Muscle of leg (tissue), 11 donors: Measurements from ENCODE around the gene SYT1. TPM values are rescaled to one million over a fixed set of nuclear protein-coding genes. Genes with fewer than 3 reads are reported as not detected.

Source experiments
- DNase-seq: peaks from one replicate; pipeline ENCODE4 v3.0.0; 2013
- H3K27ac ChIP-seq: one replicate; pipeline ENCODE4 v1.5.1; 2013; ENCODE audit warnings: mild to moderate bottlenecking, low read length, control low read depth
- H3K27me3 ChIP-seq: one replicate; pipeline ENCODE4 v1.6.1; 2013; ENCODE audit warnings: low read length; ENCODE audit not compliant: control insufficient read depth, insufficient read depth
- H3K36me3 ChIP-seq: one replicate; pipeline ENCODE4 v1.6.1; 2013; ENCODE audit warnings: low read length; ENCODE audit not compliant: control insufficient read depth, insufficient read depth
- H3K4me1 ChIP-seq: one replicate; pipeline ENCODE4 v1.6.1; 2013; ENCODE audit warnings: low read length; ENCODE audit not compliant: control insufficient read depth, insufficient read depth
- H3K4me3 ChIP-seq: one replicate; pipeline ENCODE4 v1.5.1; 2013; ENCODE audit warnings: low read length, control low read depth
- H3K9me3 ChIP-seq: replicated peaks from 2 replicates; pipeline ENCODE4 v1.6.1; 2013; ENCODE audit warnings: low read depth, low read length; ENCODE audit not compliant: control insufficient read depth
- WGBS: methylation state at CpG from one replicate; pipeline ENCODE4 v1.1.5; 2013; ENCODE audit warnings: missing lambda C conversion rate; ENCODE audit not compliant: insufficient coverage; 5-methylcytosine and 5-hydroxymethylcytosine counted together
- polyA plus RNA-seq, 8 donors: library from polyadenylated mRNA; unstranded; fragments of 120-200 nt; gene quantifications; one replicate each; pipeline versions ENCODE4 v1.2.1 to v1.2.3, GENCODE V29; 2013; ENCODE audit warnings: inconsistent platforms in 1 of 8, low replicate concordance in 1 of 8; ENCODE audit not compliant: insufficient read length in 8 of 8, insufficient read depth in 1 of 8
- total RNA-seq: library from RNA; stranded (reverse); fragments of 120-200 nt; gene quantifications from one replicate; pipeline ENCODE4 v1.2.4, GENCODE V29; 2013

SYT1 gene
- total and polyA plus RNA-seq, 9 donors = 1.1 to 2.5 (median 1.8) TPM

GRCh38 chr12:79448816-79449215 is 584.2 kb downstream of the SYT1 start:
- Histone ChIP-seq H3K27me3 (no peaks in the 10 kb centered on the region), H3K27ac (no peak overlapping the region), H3K9me3 (no peaks in the 10 kb centered on the region), H3K4me1 (peaks cover 4% of the 10 kb centered on the region), H3K4me3 (no peak overlapping the region), H3K36me3 (no peaks in the 10 kb centered on the region)
- 100% methylated on average over 3 of the region's 11 CpGs for whole genome bisulfite sequencing
- DNase-seq = no peak

- Histone ChIP-seq H3K4me3 (no peak overlapping the region), H3K36me3 (no peaks in the 10 kb centered on the region), H3K27ac (no peak overlapping the region), H3K27me3 (no peaks in the 10 kb centered on the region), H3K9me3 (no peaks in the 10 kb centered on the region), H3K4me1 (peaks cover 4% of the 10 kb centered on the region)
- no peak for DNase-seq
These were observed 586.8 kb downstream of the SYT1 start for GRCh38 chr12:79451365-79451764.

GRCh38 chr12:79451978-79452377 is 587.4 kb downstream of the SYT1 start:
- DNase-seq = peak; percentile 85
- H3K27me3 ChIP-seq = no peaks in the 10 kb centered on the region
- peak overlapping the region; percentile 23 for H3K27ac ChIP-seq
- H3K9me3 ChIP-seq = no peaks in the 10 kb centered on the region
- H3K4me1 ChIP-seq = peaks cover 4% of the 10 kb centered on the region
- H3K36me3 ChIP-seq = no peaks in the 10 kb centered on the region
- 36% methylated on average over 6 of the region's 6 CpGs for WGBS
- no peak overlapping the region for H3K4me3 ChIP-seq

- Histone ChIP-seq H3K4me3 (no peak overlapping the region), H3K4me1 (peaks cover 4% of the 10 kb centered on the region), H3K36me3 (no peaks in the 10 kb centered on the region), H3K9me3 (no peaks in the 10 kb centered on the region), H3K27ac (no peak overlapping the region), H3K27me3 (no peaks in the 10 kb centered on the region)
- DNase-seq = no peak
- 88% methylated on average over 6 of the region's 6 CpGs for WGBS
These were observed 588.3 kb downstream of the SYT1 start for GRCh38 chr12:79452906-79453305.

- Histone ChIP-seq H3K36me3 (no peaks in the 10 kb centered on the region), H3K9me3 (no peaks in the 10 kb centered on the region), H3K4me1 (peaks cover 4% of the 10 kb centered on the region), H3K4me3 (no peak overlapping the region), H3K27ac (no peak overlapping the region), H3K27me3 (no peaks in the 10 kb centered on the region)
- 70% methylated on average over 1 of the region's 3 CpGs for WGBS
- DNase-seq = no peak
These were observed 589.2 kb downstream of the SYT1 start for GRCh38 chr12:79453820-79454219.

GRCh38 chr12:79454338-79454843 is 589.8 kb downstream of the SYT1 start:
- H3K27me3 ChIP-seq = no peaks in the 10 kb centered on the region
- H3K4me3 ChIP-seq = no peak overlapping the region
- WGBS = no CpG with 5 or more reads among the region's 3 CpGs
- no peaks in the 10 kb centered on the region for H3K36me3 ChIP-seq
- no peak overlapping the region for H3K27ac ChIP-seq
- no peaks in the 10 kb centered on the region for H3K9me3 ChIP-seq
- no peak for DNase-seq
- peaks cover 4% of the 10 kb centered on the region for H3K4me1 ChIP-seq

- Histone ChIP-seq H3K27me3 (no peaks in the 10 kb centered on the region), H3K36me3 (no peaks in the 10 kb centered on the region), H3K27ac (no peak overlapping the region), H3K4me3 (no peak overlapping the region), H3K9me3 (no peaks in the 10 kb centered on the region), H3K4me1 (peaks cover 4% of the 10 kb centered on the region)
- WGBS = 36% methylated on average over 2 of the region's 2 CpGs
- DNase-seq = peak; percentile 12
These were observed 590.7 kb downstream of the SYT1 start for GRCh38 chr12:79455286-79455685.

- Histone ChIP-seq H3K27ac (no peak overlapping the region), H3K27me3 (no peaks in the 10 kb centered on the region), H3K9me3 (no peaks in the 10 kb centered on the region), H3K4me1 (no peaks in the 10 kb centered on the region), H3K4me3 (no peak overlapping the region), H3K36me3 (no peaks in the 10 kb centered on the region)
- 40% methylated on average over 1 of the region's 4 CpGs for WGBS
- DNase-seq = no peak
These were observed 617.7 kb downstream of the SYT1 start for GRCh38 chr12:79482323-79482722.

GRCh38 chr12:79482921-79483320 is 618.3 kb downstream of the SYT1 start:
- no CpG with 5 or more reads among the region's 2 CpGs for WGBS
- DNase-seq = no peak
- Histone ChIP-seq H3K4me1 (no peaks in the 10 kb centered on the region), H3K4me3 (no peak overlapping the region), H3K27ac (no peak overlapping the region), H3K27me3 (no peaks in the 10 kb centered on the region), H3K36me3 (no peaks in the 10 kb centered on the region), H3K9me3 (no peaks in the 10 kb centered on the region)

GRCh38 chr12:79486154-79486553 is 621.6 kb downstream of the SYT1 start:
- no peaks in the 10 kb centered on the region for H3K9me3 ChIP-seq
- 71% methylated on average over 3 of the region's 3 CpGs for WGBS
- no peaks in the 10 kb centered on the region for H3K27me3 ChIP-seq
- no peak overlapping the region for H3K4me3 ChIP-seq
- no peaks in the 10 kb centered on the region for H3K36me3 ChIP-seq
- H3K27ac ChIP-seq = no peak overlapping the region
- no peaks in the 10 kb centered on the region for H3K4me1 ChIP-seq
- DNase-seq = no peak
